ENCODE results near the gene N4BP2L2.

- no peak for TF ChIP-seq POLR2A (IDR thresholded peaks at IDR 0.05)
- TF ChIP-seq EP300 (IDR thresholded peaks at IDR 0.05), result no peak
Observed at GRCh38 chr13:32504263-32504662, 34.3 kb downstream of the N4BP2L2 start.
